GM12892 (cell line): ENCODE results near the gene KLHDC1.

Experiments used
- POLR2A ChIP-seq: IDR thresholded peaks from 2 replicates; pipeline ENCODE4 v1.6.1; 2011; ENCODE audit warnings: low read depth, low read length, control low read depth
- TAF1 ChIP-seq: IDR thresholded peaks from 2 replicates; pipeline ENCODE4 v1.6.1; 2011; ENCODE audit warnings: low read depth, mild to moderate bottlenecking, control low read depth, low read length, borderline replicate concordance

GRCh38 chr14:49686425-49686824, 6.5 kb upstream of the KLHDC1 start:
- TF ChIP-seq TAF1 (no peak), POLR2A (no peak)
